ENCODE data around the gene PDE8B. TPM values are rescaled to one million over a fixed set of nuclear protein-coding genes. Genes with fewer than 3 reads are reported as not detected.

Gene PDE8B
- polyA plus RNA-seq, 1 experiment = 0.02 TPM

GRCh38 chr5:77438071-77438470 is 227.6 kb downstream of the PDE8B start:
- TF ChIP-seq CTCF (IDR thresholded peaks at IDR 0.05; ENCODE audit: low read depth, low read length) = no peak
- no peak overlapping the region for H3K27ac ChIP-seq (ENCODE audit: low read depth, low read length)
- CTCF ChIA-PET = no interaction called here
- H3K27me3 ChIP-seq (ENCODE audit: control insufficient read depth, insufficient read depth, low read length) = no peaks in the 10 kb centered on the region
- DNase-seq (ENCODE audit: low read depth, low spot score) = no peak
- H3K9me3 ChIP-seq (ENCODE audit: control insufficient read depth, insufficient read depth, low read length) = no peaks in the 10 kb centered on the region
- no peak overlapping the region for H3K4me3 ChIP-seq (ENCODE audit: low read depth, low read length)
- POLR2A ChIA-PET = no interaction called here

GRCh38 chr5:77443670-77444069 is 233.2 kb downstream of the PDE8B start:
- DNase-seq (ENCODE audit: low read depth, low spot score) = no peak
- no peak for TF ChIP-seq CTCF (IDR thresholded peaks at IDR 0.05; ENCODE audit: low read depth, low read length)
- H3K27ac ChIP-seq (ENCODE audit: low read depth, low read length) = no peak overlapping the region
- CTCF ChIA-PET = interaction anchor here (0.6 kb wide), 1 partner anchor 24 kb away, joined by 4 read pairs; no protein-coding TSS in a partner anchor
- H3K27me3 ChIP-seq (ENCODE audit: control insufficient read depth, insufficient read depth, low read length) = no peaks in the 10 kb centered on the region
- no peaks in the 10 kb centered on the region for H3K9me3 ChIP-seq (ENCODE audit: control insufficient read depth, insufficient read depth, low read length)
- no peak overlapping the region for H3K4me3 ChIP-seq (ENCODE audit: low read depth, low read length)
- POLR2A ChIA-PET = no interaction called here

GRCh38 chr5:77444356-77444755 is 233.9 kb downstream of the PDE8B start:
- DNase-seq (ENCODE audit: low read depth, low spot score) = no peak
- Histone ChIP-seq H3K27ac (ENCODE audit: low read depth, low read length) (no peak overlapping the region), H3K9me3 (ENCODE audit: control insufficient read depth, insufficient read depth, low read length) (no peaks in the 10 kb centered on the region), H3K4me3 (ENCODE audit: low read depth, low read length) (no peak overlapping the region), H3K27me3 (ENCODE audit: control insufficient read depth, insufficient read depth, low read length) (no peaks in the 10 kb centered on the region)
- ChIA-PET CTCF (no interaction called here), POLR2A (no interaction called here)
- TF ChIP-seq CTCF (IDR thresholded peaks at IDR 0.05; ENCODE audit: low read depth, low read length) = no peak

GRCh38 chr5:77448831-77449230 is 238.4 kb downstream of the PDE8B start:
- Histone ChIP-seq H3K27ac (ENCODE audit: low read depth, low read length) (no peak overlapping the region), H3K27me3 (ENCODE audit: control insufficient read depth, insufficient read depth, low read length) (no peaks in the 10 kb centered on the region), H3K9me3 (ENCODE audit: control insufficient read depth, insufficient read depth, low read length) (no peaks in the 10 kb centered on the region), H3K4me3 (ENCODE audit: low read depth, low read length) (no peak overlapping the region)
- no peak for TF ChIP-seq CTCF (IDR thresholded peaks at IDR 0.05; ENCODE audit: low read depth, low read length)
- ChIA-PET POLR2A (no interaction called here), CTCF (interaction anchor here (1.3 kb wide), 1 partner anchor 43 kb away, joined by 4 read pairs; the partner anchor contains the start of gene WDR41)
- no peak for DNase-seq (ENCODE audit: low read depth, low spot score)

GRCh38 chr5:77449277-77449676 is 238.8 kb downstream of the PDE8B start:
- DNase-seq (ENCODE audit: low read depth, low spot score) = no peak
- TF ChIP-seq CTCF (IDR thresholded peaks at IDR 0.05; ENCODE audit: low read depth, low read length) = no peak
- ChIA-PET CTCF (interaction anchor here (1.2 to 1.3 kb wide), 2 partner anchors 43 to 305 kb away, joined by 4 to 6 read pairs; partner anchors contain the start of gene WDR41), POLR2A (no interaction called here)
- H3K4me3 ChIP-seq (ENCODE audit: low read depth, low read length) = no peak overlapping the region
- H3K27ac ChIP-seq (ENCODE audit: low read depth, low read length) = no peak overlapping the region
- no peaks in the 10 kb centered on the region for H3K9me3 ChIP-seq (ENCODE audit: control insufficient read depth, insufficient read depth, low read length)
- no peaks in the 10 kb centered on the region for H3K27me3 ChIP-seq (ENCODE audit: control insufficient read depth, insufficient read depth, low read length)
